BE2C (cell line): ENCODE data around the gene YAP1.

Source experiments
- DNase-seq: peaks from one replicate; pipeline ENCODE4 v3.0.0-alpha.2; 2020
- H3K27me3 ChIP-seq: fragments of 250-450 bp; sonication (Bioruptor Pico); 2 replicates; pipeline ENCODE4 v1.5.1; 2020; ENCODE audit warnings: mild to moderate bottlenecking
- H3K36me3 ChIP-seq: fragments of 250-450 bp; sonication (Bioruptor Pico); 2 replicates; pipeline ENCODE4 v1.5.1; 2020; ENCODE audit warnings: mild to moderate bottlenecking
- H3K4me1 ChIP-seq: fragments of 250-450 bp; sonication (Bioruptor Pico); 2 replicates; pipeline ENCODE4 v1.5.1; 2020
- H3K4me3 ChIP-seq: 2 replicates; pipeline ENCODE4 v1.5.1; 2011; ENCODE audit warnings: low read depth, low read length
- H3K9me3 ChIP-seq: fragments of 250-450 bp; sonication (Bioruptor Pico); 2 replicates; pipeline ENCODE4 v1.5.1; 2020
- CTCF ChIP-seq: IDR thresholded peaks from 2 replicates; pipeline ENCODE4 v1.5.1; 2012; ENCODE audit warnings: mild to moderate bottlenecking, low read depth, low read length

YAP1 gene

GRCh38 chr11:102114032-102114431, 3.8 kb downstream of the YAP1 start:
- H3K27me3 ChIP-seq, result peaks cover 64% of the 10 kb centered on the region
- no peaks in the 10 kb centered on the region for H3K36me3 ChIP-seq
- H3K4me1 ChIP-seq, result no peaks in the 10 kb centered on the region
- DNase-seq, result no peak
- no peaks in the 10 kb centered on the region for H3K9me3 ChIP-seq
- H3K4me3 ChIP-seq, result no peak overlapping the region
- no peak for TF ChIP-seq CTCF

GRCh38 chr11:102115557-102115956, 5.3 kb downstream of the YAP1 start:
- Histone ChIP-seq H3K4me1 (no peaks in the 10 kb centered on the region), H3K27me3 (peaks cover 49% of the 10 kb centered on the region), H3K9me3 (no peaks in the 10 kb centered on the region), H3K36me3 (no peaks in the 10 kb centered on the region), H3K4me3 (no peak overlapping the region)
- no peak for DNase-seq
- TF ChIP-seq CTCF, result no peak

- no peak overlapping the region for H3K4me3 ChIP-seq
- no peaks in the 10 kb centered on the region for H3K4me1 ChIP-seq
- DNase-seq, result no peak
These were observed 6.4 kb downstream of the YAP1 start for GRCh38 chr11:102116453-102117205.

GRCh38 chr11:102117472-102118113, 7.3 kb downstream of the YAP1 start:
- H3K36me3 ChIP-seq, result no peaks in the 10 kb centered on the region
- H3K4me1 ChIP-seq, result no peaks in the 10 kb centered on the region
- H3K4me3 ChIP-seq, result no peak overlapping the region
- H3K9me3 ChIP-seq, result no peaks in the 10 kb centered on the region
- H3K27me3 ChIP-seq, result peaks cover 31% of the 10 kb centered on the region
- TF ChIP-seq CTCF, result no peak
- no peak for DNase-seq

More at GRCh38 chr11:102116453-102117205, 6.4 kb downstream of the YAP1 start:
- TF ChIP-seq CTCF, result no peak
- peaks cover 39% of the 10 kb centered on the region for H3K27me3 ChIP-seq
- no peaks in the 10 kb centered on the region for H3K36me3 ChIP-seq
- H3K9me3 ChIP-seq, result no peaks in the 10 kb centered on the region

- Histone ChIP-seq H3K27me3 (peaks cover 22% of the 10 kb centered on the region), H3K36me3 (no peaks in the 10 kb centered on the region), H3K4me1 (no peaks in the 10 kb centered on the region), H3K9me3 (no peaks in the 10 kb centered on the region), H3K4me3 (no peak overlapping the region)
- no peak for DNase-seq
- no peak for TF ChIP-seq CTCF
These were observed 8.7 kb downstream of the YAP1 start for GRCh38 chr11:102118937-102119336.

GRCh38 chr11:102119997-102120396, 9.8 kb downstream of the YAP1 start:
- Histone ChIP-seq H3K9me3 (no peaks in the 10 kb centered on the region), H3K4me1 (no peaks in the 10 kb centered on the region), H3K4me3 (no peak overlapping the region), H3K27me3 (peaks cover 12% of the 10 kb centered on the region), H3K36me3 (no peaks in the 10 kb centered on the region)
- no peak for DNase-seq
- no peak for TF ChIP-seq CTCF
